Lung (tissue), 12 donors: Measurements from ENCODE around the gene CRYBA4. TPM values are rescaled to one million over a fixed set of nuclear protein-coding genes. Genes with fewer than 3 reads are reported as not detected.

ENCODE experiments used
- ATAC-seq: fragments of 200-7000 bp; cut with Tn5 transposase; one replicate; pipeline ENCODE4 v1.9.1; 2020; ENCODE audit warnings: moderate number of reproducible peaks; ENCODE audit not compliant: insufficient read depth, low FRiP score
- DNase-seq, 3 donors: peaks; one replicate each; pipeline ENCODE4 v3.0.0-alpha.2; 2013 to 2017
- H3K27ac ChIP-seq, 2 donors: one replicate each; pipeline ENCODE4 v1.5.1; 2013; ENCODE audit warnings: mild to moderate bottlenecking in 2 of 2, moderate library complexity in 2 of 2, control low read depth in 1 of 2, inconsistent platforms in 1 of 2, low read depth in 1 of 2, low read length in 1 of 2
- H3K27me3 ChIP-seq, 3 donors: one replicate each; pipeline ENCODE4 v1.5.1; 2013; ENCODE audit warnings: low read length in 2 of 3; ENCODE audit not compliant: control insufficient read depth in 3 of 3, insufficient read depth in 3 of 3
- H3K36me3 ChIP-seq, 4 donors: one replicate each; pipeline ENCODE4 v1.5.1; 2013; ENCODE audit warnings: low read length in 4 of 4, mild to moderate bottlenecking in 1 of 4, moderate library complexity in 1 of 4; ENCODE audit not compliant: control insufficient read depth in 4 of 4, insufficient read depth in 4 of 4
- H3K4me1 ChIP-seq, 5 donors: one replicate each; pipeline ENCODE4 v1.5.1; 2013; ENCODE audit warnings: low read length in 5 of 5, mild to moderate bottlenecking in 2 of 5, moderate library complexity in 1 of 5; ENCODE audit not compliant: control insufficient read depth in 5 of 5, insufficient read depth in 5 of 5
- H3K4me3 ChIP-seq: one replicate; pipeline ENCODE4 v1.5.1; 2013; ENCODE audit warnings: mild to moderate bottlenecking, control low read depth, moderate library complexity
- H3K9ac ChIP-seq, 2 donors: one replicate each; pipeline ENCODE4 v1.5.1; 2013; ENCODE audit warnings: low read length in 2 of 2, control low read depth in 1 of 2; ENCODE audit not compliant: insufficient read depth in 1 of 2
- H3K9me3 ChIP-seq, 4 donors: one replicate each; pipeline ENCODE4 v1.5.1; 2013; ENCODE audit warnings: low read length in 3 of 4, mild to moderate bottlenecking in 1 of 4, moderate library complexity in 1 of 4; ENCODE audit not compliant: control insufficient read depth in 4 of 4, insufficient read depth in 3 of 4
- WGBS, 2 donors: extraction: QIAGEN DNeasy Blood & Tissue Kit; methylation state at CpG; one replicate each; pipeline ENCODE4 v1.1.7; 2013; 5-methylcytosine and 5-hydroxymethylcytosine counted together
- polyA plus RNA-seq, 2 donors: library from polyadenylated mRNA; stranded (reverse); fragments of 200-250 nt; gene quantifications; one replicate each; pipeline ENCODE4 v1.2.1, GENCODE V29; 2013
- total RNA-seq, 2 donors: library from RNA; depleted of rRNA in 1 of 2; stranded (reverse); fragments of >200 nt in 1 of 2; gene quantifications; one replicate each; pipeline ENCODE4 v1.2.1, GENCODE V29; 2014 to 2021
- TF ChIP-seq, protein P1 (sequence below): IDR thresholded peaks from 2 replicates; pipeline ENCODE4 v1.5.1; 2012; ENCODE audit warnings: mild to moderate bottlenecking; ENCODE audit errors: control extremely low read depth, extremely low read depth
- donor health status: control.
- donor health status: control.
- donor health status: Bipolar disorder and iron deficiency.
- donor health status: healthy.
- donor health status: DM: yes; HTN: yes; CAD: no.

Gene CRYBA4
- total and polyA plus RNA-seq, 4 donors: 0.06 to 0.22 TPM; not detected in 2

DNA sequence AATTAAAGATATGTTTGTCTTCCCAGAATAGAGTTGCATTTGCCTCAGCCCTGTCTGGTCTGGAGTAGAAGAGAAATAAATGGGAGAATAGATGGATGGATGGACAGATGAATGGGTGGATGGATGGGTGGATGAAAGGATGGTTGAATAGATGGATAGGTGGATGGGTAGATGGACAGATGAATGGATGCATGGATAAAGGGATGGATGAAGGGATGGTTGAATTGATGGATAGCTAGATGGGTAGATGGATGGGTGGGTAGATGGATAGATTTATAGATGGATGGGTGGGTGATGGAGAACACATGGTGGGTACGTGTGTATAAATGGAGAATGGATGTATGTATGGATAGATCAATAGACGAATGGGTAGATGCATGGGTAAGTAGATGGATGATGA is 12.5 kb upstream of the CRYBA4 start:
- TF ChIP-seq, protein P1, sequence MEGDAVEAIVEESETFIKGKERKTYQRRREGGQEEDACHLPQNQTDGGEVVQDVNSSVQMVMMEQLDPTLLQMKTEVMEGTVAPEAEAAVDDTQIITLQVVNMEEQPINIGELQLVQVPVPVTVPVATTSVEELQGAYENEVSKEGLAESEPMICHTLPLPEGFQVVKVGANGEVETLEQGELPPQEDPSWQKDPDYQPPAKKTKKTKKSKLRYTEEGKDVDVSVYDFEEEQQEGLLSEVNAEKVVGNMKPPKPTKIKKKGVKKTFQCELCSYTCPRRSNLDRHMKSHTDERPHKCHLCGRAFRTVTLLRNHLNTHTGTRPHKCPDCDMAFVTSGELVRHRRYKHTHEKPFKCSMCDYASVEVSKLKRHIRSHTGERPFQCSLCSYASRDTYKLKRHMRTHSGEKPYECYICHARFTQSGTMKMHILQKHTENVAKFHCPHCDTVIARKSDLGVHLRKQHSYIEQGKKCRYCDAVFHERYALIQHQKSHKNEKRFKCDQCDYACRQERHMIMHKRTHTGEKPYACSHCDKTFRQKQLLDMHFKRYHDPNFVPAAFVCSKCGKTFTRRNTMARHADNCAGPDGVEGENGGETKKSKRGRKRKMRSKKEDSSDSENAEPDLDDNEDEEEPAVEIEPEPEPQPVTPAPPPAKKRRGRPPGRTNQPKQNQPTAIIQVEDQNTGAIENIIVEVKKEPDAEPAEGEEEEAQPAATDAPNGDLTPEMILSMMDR: no peak
- Histone ChIP-seq H3K9ac (no peak overlapping the region), H3K4me3 (no peak overlapping the region), H3K27me3 (peaks cover 0 to 5% (median 5%) of the 10 kb centered on the region in 3 donors), H3K9me3 (no peaks in the 10 kb centered on the region), H3K27ac (no peak overlapping the region), H3K4me1 (peaks cover 0 to 2% (median 0%) of the 10 kb centered on the region in 5 donors), H3K36me3 (no peaks in the 10 kb centered on the region)
- ATAC-seq (no peak), DNase-seq (no peak)
- 92 to 100% methylated on average over 2 of the region's 2 CpGs for WGBS, 2 donors

- ATAC-seq: no peak
- peaks cover 0 to 2% (median 0%) of the 10 kb centered on the region in 5 donors for H3K4me1 ChIP-seq
- H3K27me3 ChIP-seq: peaks cover 0 to 8% (median 8%) of the 10 kb centered on the region in 3 donors
- no peaks in the 10 kb centered on the region for H3K36me3 ChIP-seq
- H3K9me3 ChIP-seq: no peaks in the 10 kb centered on the region
- no peak overlapping the region for H3K27ac ChIP-seq
- 67 to 79% methylated on average over 12 of the region's 12 CpGs for WGBS, 2 donors
- H3K4me3 ChIP-seq: no peak overlapping the region
- H3K9ac ChIP-seq: no peak overlapping the region
- DNase-seq: no peak
- TF ChIP-seq, protein P1: no peak
Observed at GRCh38 chr22:26610072-26610958, 11.4 kb upstream of the CRYBA4 start.

GRCh38 chr22:26610996-26611395 is 10.8 kb upstream of the CRYBA4 start:
- WGBS, 2 donors: 73 to 94% methylated on average over 2 of the region's 2 CpGs
- no peak overlapping the region for H3K4me3 ChIP-seq
- TF ChIP-seq, protein P1: no peak
- H3K36me3 ChIP-seq: no peaks in the 10 kb centered on the region
- DNase-seq: no peak
- H3K9ac ChIP-seq: no peak overlapping the region
- ATAC-seq: no peak
- H3K4me1 ChIP-seq: peaks cover 0 to 2% (median 0%) of the 10 kb centered on the region in 5 donors
- H3K27me3 ChIP-seq: peaks cover 0 to 8% (median 8%) of the 10 kb centered on the region in 3 donors
- H3K27ac ChIP-seq: no peak overlapping the region
- H3K9me3 ChIP-seq: no peaks in the 10 kb centered on the region
